HL-60 (cell line): Measurements from ENCODE around the gene FTHL17.

Experiments used
- DNase-seq, 2 experiments: peaks; one replicate each; pipeline ENCODE4 v3.0.0-alpha.2; 2010 to 2020; ENCODE audit warnings: low read depth in 1 of 2, low spot score in 1 of 2
- H3K27ac ChIP-seq: fragments of 250-450 bp; sonication (Bioruptor Pico); replicated peaks from 2 replicates; pipeline ENCODE4 v1.5.1; 2020; ENCODE audit warnings: mild to moderate bottlenecking, moderate library complexity
- H3K27me3 ChIP-seq: fragments of 250-450 bp; sonication (Bioruptor Pico); 2 replicates; pipeline ENCODE4 v1.5.1; 2021; ENCODE audit warnings: mild to moderate bottlenecking, moderate library complexity; ENCODE audit not compliant: insufficient read depth, poor library complexity, severe bottlenecking
- H3K4me3 ChIP-seq: replicated peaks from 2 replicates; pipeline ENCODE4 v1.5.1; 2011; ENCODE audit warnings: mild to moderate bottlenecking, control low read depth, low read length; ENCODE audit not compliant: insufficient read depth
- GABPA ChIP-seq: IDR thresholded peaks from 2 replicates; pipeline ENCODE4 v1.6.1; 2012; ENCODE audit warnings: low read depth
- POLR2AphosphoS5 ChIP-seq: IDR thresholded peaks from 2 replicates; pipeline ENCODE4 v1.6.1; 2012; ENCODE audit warnings: low read depth
- SPI1 ChIP-seq: IDR thresholded peaks from 2 replicates; pipeline ENCODE4 v1.6.1; 2012; ENCODE audit warnings: low read depth, mild to moderate bottlenecking, borderline replicate concordance
- long read RNA-seq: library from polyadenylated mRNA; unstranded; transcript quantifications from one replicate; pipeline ENCODE4 v2.0.0, GENCODE V29; 2020
- TF ChIP-seq, protein P1 (sequence below): IDR thresholded peaks from 2 replicates; pipeline ENCODE4 v1.6.1; 2012; ENCODE audit warnings: low read depth; ENCODE audit not compliant: insufficient replicate concordance
- TF ChIP-seq, protein P2 (sequence below): IDR thresholded peaks from one replicate; pipeline ENCODE4 v1.5.1; 2011; ENCODE audit warnings: low read length, control low read depth, inconsistent platforms; ENCODE audit not compliant: insufficient read depth

Gene FTHL17
- long read RNA-seq, result 0 reads

DNA sequence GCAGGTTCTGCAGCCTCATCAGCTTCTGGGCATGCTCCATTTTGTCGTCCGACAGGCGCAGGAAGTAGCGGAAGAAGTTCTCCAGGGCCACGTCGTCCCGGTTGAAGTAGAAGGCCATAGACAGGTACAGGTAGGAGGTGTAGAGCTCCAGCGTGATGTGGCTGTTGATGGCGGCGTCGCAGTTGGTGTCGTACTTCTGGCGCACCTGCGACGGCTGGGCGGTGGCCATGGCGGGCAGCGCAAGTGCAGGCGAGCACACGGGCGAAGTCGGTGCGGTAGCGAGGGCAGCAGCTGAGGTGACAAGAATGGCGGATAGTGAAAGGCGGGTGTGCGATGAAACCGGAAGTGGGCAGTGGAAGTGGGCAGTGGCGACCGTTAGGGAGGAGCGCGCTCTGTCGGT, at the start of gene FTHL17:
TSS of gene FTHL17 (minus strand) at position 317 of the 400 bp plus-strand sequence. CDS start at position 229, 88 bp downstream.
- TF ChIP-seq, protein P1, sequence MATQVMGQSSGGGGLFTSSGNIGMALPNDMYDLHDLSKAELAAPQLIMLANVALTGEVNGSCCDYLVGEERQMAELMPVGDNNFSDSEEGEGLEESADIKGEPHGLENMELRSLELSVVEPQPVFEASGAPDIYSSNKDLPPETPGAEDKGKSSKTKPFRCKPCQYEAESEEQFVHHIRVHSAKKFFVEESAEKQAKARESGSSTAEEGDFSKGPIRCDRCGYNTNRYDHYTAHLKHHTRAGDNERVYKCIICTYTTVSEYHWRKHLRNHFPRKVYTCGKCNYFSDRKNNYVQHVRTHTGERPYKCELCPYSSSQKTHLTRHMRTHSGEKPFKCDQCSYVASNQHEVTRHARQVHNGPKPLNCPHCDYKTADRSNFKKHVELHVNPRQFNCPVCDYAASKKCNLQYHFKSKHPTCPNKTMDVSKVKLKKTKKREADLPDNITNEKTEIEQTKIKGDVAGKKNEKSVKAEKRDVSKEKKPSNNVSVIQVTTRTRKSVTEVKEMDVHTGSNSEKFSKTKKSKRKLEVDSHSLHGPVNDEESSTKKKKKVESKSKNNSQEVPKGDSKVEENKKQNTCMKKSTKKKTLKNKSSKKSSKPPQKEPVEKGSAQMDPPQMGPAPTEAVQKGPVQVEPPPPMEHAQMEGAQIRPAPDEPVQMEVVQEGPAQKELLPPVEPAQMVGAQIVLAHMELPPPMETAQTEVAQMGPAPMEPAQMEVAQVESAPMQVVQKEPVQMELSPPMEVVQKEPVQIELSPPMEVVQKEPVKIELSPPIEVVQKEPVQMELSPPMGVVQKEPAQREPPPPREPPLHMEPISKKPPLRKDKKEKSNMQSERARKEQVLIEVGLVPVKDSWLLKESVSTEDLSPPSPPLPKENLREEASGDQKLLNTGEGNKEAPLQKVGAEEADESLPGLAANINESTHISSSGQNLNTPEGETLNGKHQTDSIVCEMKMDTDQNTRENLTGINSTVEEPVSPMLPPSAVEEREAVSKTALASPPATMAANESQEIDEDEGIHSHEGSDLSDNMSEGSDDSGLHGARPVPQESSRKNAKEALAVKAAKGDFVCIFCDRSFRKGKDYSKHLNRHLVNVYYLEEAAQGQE, result no peak
- TF ChIP-seq, protein P2, sequence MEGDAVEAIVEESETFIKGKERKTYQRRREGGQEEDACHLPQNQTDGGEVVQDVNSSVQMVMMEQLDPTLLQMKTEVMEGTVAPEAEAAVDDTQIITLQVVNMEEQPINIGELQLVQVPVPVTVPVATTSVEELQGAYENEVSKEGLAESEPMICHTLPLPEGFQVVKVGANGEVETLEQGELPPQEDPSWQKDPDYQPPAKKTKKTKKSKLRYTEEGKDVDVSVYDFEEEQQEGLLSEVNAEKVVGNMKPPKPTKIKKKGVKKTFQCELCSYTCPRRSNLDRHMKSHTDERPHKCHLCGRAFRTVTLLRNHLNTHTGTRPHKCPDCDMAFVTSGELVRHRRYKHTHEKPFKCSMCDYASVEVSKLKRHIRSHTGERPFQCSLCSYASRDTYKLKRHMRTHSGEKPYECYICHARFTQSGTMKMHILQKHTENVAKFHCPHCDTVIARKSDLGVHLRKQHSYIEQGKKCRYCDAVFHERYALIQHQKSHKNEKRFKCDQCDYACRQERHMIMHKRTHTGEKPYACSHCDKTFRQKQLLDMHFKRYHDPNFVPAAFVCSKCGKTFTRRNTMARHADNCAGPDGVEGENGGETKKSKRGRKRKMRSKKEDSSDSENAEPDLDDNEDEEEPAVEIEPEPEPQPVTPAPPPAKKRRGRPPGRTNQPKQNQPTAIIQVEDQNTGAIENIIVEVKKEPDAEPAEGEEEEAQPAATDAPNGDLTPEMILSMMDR, result no peak
- TF ChIP-seq SPI1 (no peak), GABPA (no peak), POLR2AphosphoS5 (no peak)
- H3K4me3 ChIP-seq, result no peak within 1 kb of the TSS
- H3K27me3 ChIP-seq, result no peaks in the 10 kb centered on the region
- no peak within 1 kb of the TSS for H3K27ac ChIP-seq
- DNase-seq, result no peak

DNA sequence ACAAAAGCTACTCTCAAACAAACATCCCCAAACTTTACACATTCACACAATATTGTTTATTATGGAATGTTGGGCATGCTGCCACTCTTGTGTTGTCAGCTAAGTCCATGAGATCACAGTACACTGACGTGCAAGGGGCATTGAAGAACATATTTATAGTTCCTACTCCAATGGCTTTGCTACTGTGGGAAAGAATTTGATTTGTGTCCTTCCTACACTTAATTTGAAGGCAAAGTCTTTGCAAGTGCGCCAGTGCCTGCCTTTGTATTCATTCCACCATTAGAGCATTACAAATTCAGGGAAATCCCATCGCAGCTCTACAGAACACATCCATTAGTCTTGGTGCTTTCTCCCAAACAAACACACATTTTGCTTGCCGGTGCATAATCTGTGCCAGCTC, 45.4 kb upstream of the FTHL17 start:
- no peak overlapping the region for H3K4me3 ChIP-seq
- H3K27me3 ChIP-seq, result peaks cover 2% of the 10 kb centered on the region
- no peak for DNase-seq
- TF ChIP-seq, protein P1, result no peak
- TF ChIP-seq, protein P2, result no peak
- no peak for TF ChIP-seq GABPA
- no peak for TF ChIP-seq SPI1
- no peak for TF ChIP-seq POLR2AphosphoS5
- H3K27ac ChIP-seq, result no peak overlapping the region

DNA sequence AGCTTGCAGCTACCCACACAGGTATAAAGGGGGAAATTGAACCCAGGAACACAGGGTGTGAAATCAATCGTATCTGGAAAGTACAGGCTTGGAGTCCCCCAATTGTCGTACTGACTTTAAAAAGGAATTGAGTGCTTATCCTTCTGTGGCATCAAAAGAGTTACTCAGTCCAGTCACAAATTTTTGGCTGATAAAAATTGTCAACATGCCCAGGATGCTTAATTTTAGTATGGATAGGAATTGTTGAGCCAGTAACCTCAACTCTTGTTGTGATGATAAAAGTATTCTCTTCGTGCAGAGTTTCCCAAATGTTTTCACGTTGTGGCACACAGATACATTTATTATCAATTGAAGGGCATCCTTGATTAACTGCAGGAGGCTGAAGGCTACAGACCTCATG, 43.6 kb upstream of the FTHL17 start:
- Histone ChIP-seq H3K27ac (no peak overlapping the region), H3K27me3 (peaks cover 2% of the 10 kb centered on the region), H3K4me3 (no peak overlapping the region)
- no peak for DNase-seq
- TF ChIP-seq, protein P2, result no peak
- no peak for TF ChIP-seq SPI1
- TF ChIP-seq GABPA, result no peak
- TF ChIP-seq, protein P1, result no peak
- no peak for TF ChIP-seq POLR2AphosphoS5
